Left lung (tissue), 10 donors: ENCODE results near the gene TCIRG1. TPM values are rescaled to one million over a fixed set of nuclear protein-coding genes. Genes with fewer than 3 reads are reported as not detected.

Experiments used
- ATAC-seq: fragments of 200-7000 bp; cut with Tn5 transposase; one replicate; pipeline ENCODE4 v1.9.1; 2020; ENCODE audit warnings: moderate library complexity
- DNase-seq, 4 donors: peaks; one replicate each; pipeline ENCODE4 v3.0.0-alpha.2; 2013 to 2020
- H3K27ac ChIP-seq, 2 donors: fragments of 200-600 bp; sonication (generic) in 1 of 2; one replicate each; pipeline versions ENCODE4 v1.5.0 to v1.8.0; 2020 to 2021
- H3K27me3 ChIP-seq, 2 donors: fragments of 200-600 bp; sonication (generic) in 1 of 2; one replicate each; pipeline versions ENCODE4 v1.5.0 to v1.8.0; 2020 to 2021
- H3K36me3 ChIP-seq, 2 donors: fragments of 200-600 bp; sonication (generic) in 1 of 2; one replicate each; pipeline versions ENCODE4 v1.5.0 to v1.8.0; 2020 to 2021
- H3K4me1 ChIP-seq, 2 donors: fragments of 200-600 bp; one replicate each; pipeline ENCODE4 v1.8.0; 2021
- H3K4me3 ChIP-seq, 2 donors: fragments of 200-600 bp; sonication (generic) in 1 of 2; one replicate each; pipeline versions ENCODE4 v1.5.0 to v1.8.0; 2020 to 2021; ENCODE audit warnings: mild to moderate bottlenecking in 1 of 2
- H3K9me3 ChIP-seq, 2 donors: fragments of 200-600 bp; sonication (generic) in 1 of 2; one replicate each; pipeline versions ENCODE4 v1.5.0 to v1.8.0; 2020 to 2021
- intact Hi-C, 2 donors: fragments of 100-400 bp; cut with DNase I; formaldehyde crosslinking; loops; one replicate each; pipeline versions ENCODE4 v1.11.2 to v1.14.2; 2022
- polyA plus RNA-seq, 6 donors: library from polyadenylated mRNA; unstranded; fragments of 120-200 nt; gene quantifications; one replicate each; pipeline ENCODE4 v1.2.1, GENCODE V29; 2013; ENCODE audit not compliant: insufficient read length in 6 of 6
- total RNA-seq, 2 donors: library from RNA; stranded (reverse); fragmentation: NEBNext Ultra II Directional; extraction: Animal tissue kit (Norgen Biotek cat#: 25700); gene quantifications; one replicate each; pipeline ENCODE4 v1.2.1, GENCODE V29; 2021
- TF ChIP-seq, protein P1 (sequence below), 2 donors: fragments of 200-600 bp; sonication (generic) in 1 of 2; IDR thresholded peaks; one replicate each; pipeline versions ENCODE4 v1.5.0 to v1.8.0; 2021; ENCODE audit warnings: antibody characterized with exemption in 2 of 2
- donor health status: DM: no; HTN: yes; CAD: no.
- donor health status: DM: no; HTN: no; CAD: no.

The TCIRG1 gene
- total and polyA plus RNA-seq, 8 donors = 24.3 to 323 (median 37.7) TPM

DNA sequence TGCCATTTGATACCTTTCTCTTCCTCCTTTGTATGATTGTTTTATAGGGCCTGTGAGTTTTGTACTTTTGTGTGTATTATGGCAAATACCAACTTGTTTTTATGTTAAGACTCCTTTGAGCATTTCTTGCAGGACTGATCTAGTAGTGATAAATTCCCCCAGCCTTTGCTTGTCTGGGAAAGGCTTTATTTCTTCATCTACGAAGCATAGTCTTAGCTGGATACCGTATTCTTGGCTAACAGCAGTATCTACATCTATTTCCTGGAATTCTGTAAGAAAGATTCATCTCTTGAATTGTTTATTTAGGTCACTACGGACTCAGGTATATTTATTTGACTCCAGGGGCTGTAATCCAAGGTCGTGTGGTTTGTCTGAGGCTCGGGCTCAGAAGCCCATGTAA lies 14.3 kb upstream of the TCIRG1 start:
- TF ChIP-seq, protein P1, sequence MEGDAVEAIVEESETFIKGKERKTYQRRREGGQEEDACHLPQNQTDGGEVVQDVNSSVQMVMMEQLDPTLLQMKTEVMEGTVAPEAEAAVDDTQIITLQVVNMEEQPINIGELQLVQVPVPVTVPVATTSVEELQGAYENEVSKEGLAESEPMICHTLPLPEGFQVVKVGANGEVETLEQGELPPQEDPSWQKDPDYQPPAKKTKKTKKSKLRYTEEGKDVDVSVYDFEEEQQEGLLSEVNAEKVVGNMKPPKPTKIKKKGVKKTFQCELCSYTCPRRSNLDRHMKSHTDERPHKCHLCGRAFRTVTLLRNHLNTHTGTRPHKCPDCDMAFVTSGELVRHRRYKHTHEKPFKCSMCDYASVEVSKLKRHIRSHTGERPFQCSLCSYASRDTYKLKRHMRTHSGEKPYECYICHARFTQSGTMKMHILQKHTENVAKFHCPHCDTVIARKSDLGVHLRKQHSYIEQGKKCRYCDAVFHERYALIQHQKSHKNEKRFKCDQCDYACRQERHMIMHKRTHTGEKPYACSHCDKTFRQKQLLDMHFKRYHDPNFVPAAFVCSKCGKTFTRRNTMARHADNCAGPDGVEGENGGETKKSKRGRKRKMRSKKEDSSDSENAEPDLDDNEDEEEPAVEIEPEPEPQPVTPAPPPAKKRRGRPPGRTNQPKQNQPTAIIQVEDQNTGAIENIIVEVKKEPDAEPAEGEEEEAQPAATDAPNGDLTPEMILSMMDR (IDR thresholded peaks at IDR 0.05) = no peak
- DNase-seq = no peak
- H3K27ac ChIP-seq = no peak overlapping the region
- H3K27me3 ChIP-seq = no peaks in the 10 kb centered on the region
- H3K4me1 ChIP-seq = peaks cover 0 to 20% of the 10 kb centered on the region in 2 donors
- H3K9me3 ChIP-seq = no peaks in the 10 kb centered on the region
- peaks cover 0 to 77% of the 10 kb centered on the region in 2 donors for H3K36me3 ChIP-seq
- H3K4me3 ChIP-seq = no peak overlapping the region
- no peak for ATAC-seq
- intact Hi-C loops = no loop called here

DNA sequence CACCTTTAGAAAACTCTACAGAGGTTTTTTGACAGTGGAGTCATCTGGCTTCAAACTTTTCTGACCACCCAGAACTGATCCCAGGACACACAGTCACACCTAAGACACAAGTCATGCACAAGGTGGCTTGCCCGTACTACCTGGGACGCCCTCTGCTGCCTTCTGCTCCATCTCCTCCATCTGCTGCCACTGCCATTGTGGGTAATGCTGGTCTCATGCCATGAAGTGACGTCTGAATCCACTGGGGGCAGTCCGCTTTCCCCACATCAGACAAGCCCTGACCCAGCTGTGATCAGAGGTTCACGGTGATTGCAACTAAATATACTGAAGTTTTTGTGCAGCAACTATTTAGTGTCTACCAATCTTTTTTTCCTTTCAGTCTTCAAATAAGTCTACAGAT lies 13.8 kb upstream of the TCIRG1 start:
- no peaks in the 10 kb centered on the region for H3K27me3 ChIP-seq
- H3K4me1 ChIP-seq = peaks cover 0 to 20% of the 10 kb centered on the region in 2 donors
- no peak for DNase-seq
- peaks cover 0 to 73% of the 10 kb centered on the region in 2 donors for H3K36me3 ChIP-seq
- no peaks in the 10 kb centered on the region for H3K9me3 ChIP-seq
- no peak for ATAC-seq
- intact Hi-C loops = no loop called here
- no peak overlapping the region for H3K27ac ChIP-seq
- TF ChIP-seq, protein P1 (IDR thresholded peaks at IDR 0.05) = no peak
- H3K4me3 ChIP-seq = no peak overlapping the region

DNA sequence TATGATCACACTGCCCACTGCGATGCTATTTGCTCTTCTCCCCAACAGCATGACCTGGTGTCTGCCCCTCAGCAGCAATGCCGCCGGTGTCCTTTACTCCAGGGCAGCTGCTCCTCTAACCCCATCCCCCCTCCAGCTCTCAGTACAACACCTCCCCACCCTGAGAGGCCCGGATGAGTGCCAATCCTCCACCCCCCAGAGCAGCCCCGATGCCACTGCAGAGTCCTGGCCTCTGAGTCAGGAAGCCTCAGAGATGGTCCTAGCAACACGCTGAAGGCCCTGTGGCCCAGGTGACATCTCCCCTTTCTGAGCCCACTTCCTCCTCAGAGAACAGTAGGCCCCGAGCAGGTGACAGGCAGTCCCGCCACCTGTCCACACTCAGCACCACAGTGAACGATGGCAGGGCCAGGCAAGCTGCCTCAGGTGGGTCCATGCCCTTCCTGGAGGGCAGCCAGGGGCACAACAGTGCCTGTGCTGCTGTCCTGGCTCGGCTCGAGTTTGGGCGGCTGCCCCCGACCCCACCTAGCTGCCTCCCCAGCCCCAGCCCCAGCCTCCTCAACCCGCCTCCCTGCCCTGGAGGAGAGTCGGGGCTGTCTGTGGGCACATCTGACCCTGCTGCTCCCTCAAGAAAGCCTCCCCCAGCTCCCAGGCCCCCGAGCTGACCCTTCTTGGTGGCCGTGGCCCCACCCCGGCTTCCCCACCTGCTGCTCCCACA lies 12.3 kb upstream of the TCIRG1 start:
- Histone ChIP-seq H3K36me3 (peaks cover 0 to 66% of the 10 kb centered on the region in 2 donors), H3K27me3 (no peaks in the 10 kb centered on the region), H3K4me3 (no peak overlapping the region), H3K27ac (no peak overlapping the region), H3K4me1 (peaks cover 6 to 17% of the 10 kb centered on the region in 2 donors), H3K9me3 (no peaks in the 10 kb centered on the region)
- DNase-seq (peak in 1 of 4 donors; percentile 47), ATAC-seq (no peak)
- TF ChIP-seq, protein P1 (IDR thresholded peaks at IDR 0.05) = no peak
- intact Hi-C loops = no loop called here

DNA sequence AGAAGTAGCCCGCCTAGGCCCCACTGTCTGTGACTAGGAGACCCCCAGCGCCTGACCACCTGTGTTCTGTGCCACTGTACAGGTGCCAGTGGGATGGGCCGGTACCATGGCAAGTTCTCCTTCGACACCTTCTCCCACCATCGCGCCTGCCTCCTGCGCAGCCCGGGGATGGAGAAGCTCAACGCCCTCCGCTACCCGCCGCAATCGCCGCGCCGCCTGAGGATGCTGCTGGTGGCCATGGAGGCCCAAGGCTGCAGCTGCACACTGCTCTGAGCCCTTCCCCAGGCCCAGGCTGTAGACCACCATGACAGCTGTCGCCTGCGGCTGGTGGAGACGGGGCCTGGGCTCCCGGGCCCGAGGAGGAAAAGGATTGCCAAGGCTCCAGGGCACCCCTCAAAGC lies 11.2 kb upstream of the TCIRG1 start:
- ATAC-seq (no peak), DNase-seq (no peak)
- no peaks in the 10 kb centered on the region for H3K9me3 ChIP-seq
- H3K4me3 ChIP-seq = no peak overlapping the region
- H3K36me3 ChIP-seq = peaks cover 0 to 57% of the 10 kb centered on the region in 2 donors
- intact Hi-C loops = no loop called here
- H3K27me3 ChIP-seq = no peaks in the 10 kb centered on the region
- H3K27ac ChIP-seq = no peak overlapping the region
- TF ChIP-seq, protein P1 (IDR thresholded peaks at IDR 0.05) = no peak
- peaks cover 9 to 27% of the 10 kb centered on the region in 2 donors for H3K4me1 ChIP-seq

DNA sequence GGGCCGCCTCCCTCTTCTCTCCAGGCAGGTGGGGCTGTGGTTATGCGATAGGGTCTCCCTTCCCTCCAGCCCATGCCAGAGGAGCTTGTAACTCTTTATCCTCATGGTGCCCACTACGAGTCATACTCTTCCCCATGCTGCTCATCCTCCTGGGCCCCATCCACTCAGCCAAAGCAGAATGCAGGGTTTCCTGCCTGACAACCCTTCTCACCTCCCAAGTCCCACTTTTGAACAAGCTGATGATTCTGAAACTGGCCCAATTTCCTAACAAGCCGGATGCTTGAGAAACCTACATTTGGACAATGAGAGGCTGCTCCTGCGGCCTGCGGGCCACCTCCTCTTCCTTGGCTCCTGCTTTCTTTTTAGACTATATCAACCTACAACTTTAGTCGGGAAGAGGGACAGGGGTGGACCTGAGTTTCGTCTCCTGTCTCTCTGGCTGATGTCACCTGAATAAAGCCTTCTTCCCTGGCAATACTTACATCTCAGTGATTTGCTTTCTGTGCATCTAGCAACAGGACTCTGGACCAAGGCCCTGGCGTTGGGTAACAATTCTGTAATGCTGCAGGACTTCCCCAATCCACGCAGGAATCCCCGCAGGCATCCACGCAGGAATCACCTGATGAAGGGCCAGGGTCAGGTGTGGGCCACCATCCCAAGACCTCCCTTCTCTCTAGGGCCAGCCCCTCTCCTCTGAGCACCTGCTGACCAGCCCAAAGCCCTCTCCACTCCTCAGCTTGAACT lies 9.9 kb upstream of the TCIRG1 start:
- intact Hi-C loops = no loop called here
- Histone ChIP-seq H3K36me3 (peaks cover 0 to 58% of the 10 kb centered on the region in 2 donors), H3K4me3 (no peak overlapping the region), H3K27me3 (no peaks in the 10 kb centered on the region), H3K4me1 (peaks cover 9 to 30% of the 10 kb centered on the region in 2 donors), H3K27ac (no peak overlapping the region), H3K9me3 (no peaks in the 10 kb centered on the region)
- DNase-seq (no peak), ATAC-seq (no peak)
- TF ChIP-seq, protein P1 (IDR thresholded peaks at IDR 0.05) = no peak
